ENCODE measurements around the gene KRTAP22-1.

DNA sequence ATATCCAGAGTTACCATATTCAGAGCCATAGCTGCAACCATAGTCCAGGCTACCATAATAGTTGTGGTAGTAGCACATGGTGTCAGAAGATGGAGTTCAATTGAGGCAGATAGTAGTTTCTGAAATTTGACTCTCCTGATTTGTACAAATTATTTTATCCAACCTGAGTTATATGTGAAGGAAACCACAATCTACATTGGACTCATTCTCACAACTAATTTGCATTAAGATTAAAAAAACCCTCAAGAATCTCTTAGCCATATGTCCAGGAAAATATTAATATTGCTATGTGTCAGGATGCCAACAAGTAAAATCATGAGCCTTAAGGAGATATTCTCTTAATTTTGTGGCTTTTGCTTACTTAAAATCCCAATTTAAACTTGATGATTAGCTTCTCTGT is 10.6 kb upstream of the KRTAP22-1 start, which contains the start of gene KRTAP22-2:
- TF ChIP-seq, protein P1, sequence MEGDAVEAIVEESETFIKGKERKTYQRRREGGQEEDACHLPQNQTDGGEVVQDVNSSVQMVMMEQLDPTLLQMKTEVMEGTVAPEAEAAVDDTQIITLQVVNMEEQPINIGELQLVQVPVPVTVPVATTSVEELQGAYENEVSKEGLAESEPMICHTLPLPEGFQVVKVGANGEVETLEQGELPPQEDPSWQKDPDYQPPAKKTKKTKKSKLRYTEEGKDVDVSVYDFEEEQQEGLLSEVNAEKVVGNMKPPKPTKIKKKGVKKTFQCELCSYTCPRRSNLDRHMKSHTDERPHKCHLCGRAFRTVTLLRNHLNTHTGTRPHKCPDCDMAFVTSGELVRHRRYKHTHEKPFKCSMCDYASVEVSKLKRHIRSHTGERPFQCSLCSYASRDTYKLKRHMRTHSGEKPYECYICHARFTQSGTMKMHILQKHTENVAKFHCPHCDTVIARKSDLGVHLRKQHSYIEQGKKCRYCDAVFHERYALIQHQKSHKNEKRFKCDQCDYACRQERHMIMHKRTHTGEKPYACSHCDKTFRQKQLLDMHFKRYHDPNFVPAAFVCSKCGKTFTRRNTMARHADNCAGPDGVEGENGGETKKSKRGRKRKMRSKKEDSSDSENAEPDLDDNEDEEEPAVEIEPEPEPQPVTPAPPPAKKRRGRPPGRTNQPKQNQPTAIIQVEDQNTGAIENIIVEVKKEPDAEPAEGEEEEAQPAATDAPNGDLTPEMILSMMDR (IDR thresholded peaks at IDR 0.05): no peak
- TF ChIP-seq POLR2A (IDR thresholded peaks at IDR 0.05): no peak
- no peak for TF ChIP-seq EP300 (IDR thresholded peaks at IDR 0.05)
